CD4-positive, alpha-beta T cell treated with Interferon gamma for 1 hour (primary cell): Measurements from ENCODE around the gene ASS1.

Experiments used
- DNase-seq: peaks from one replicate; pipeline ENCODE4 v3.0.0-alpha.2; 2020

ASS1 gene

GRCh38 chr9:130477564-130477963 is 32.8 kb downstream of the ASS1 start:
- DNase-seq = no peak

- DNase-seq = no peak
These were observed 33.4 kb downstream of the ASS1 start for GRCh38 chr9:130478152-130478551.

- DNase-seq = no peak
These were observed 34.2 kb downstream of the ASS1 start for GRCh38 chr9:130478736-130479575.

- DNase-seq = no peak
These were observed 34.8 kb downstream of the ASS1 start for GRCh38 chr9:130479587-130479986.

- no peak for DNase-seq
These were observed 35.9 kb downstream of the ASS1 start for GRCh38 chr9:130480673-130481072.

GRCh38 chr9:130482463-130482862 is 37.7 kb downstream of the ASS1 start:
- no peak for DNase-seq

GRCh38 chr9:130483371-130483971 is 38.7 kb downstream of the ASS1 start:
- DNase-seq = no peak

- DNase-seq = no peak
These were observed 39.8 kb downstream of the ASS1 start for GRCh38 chr9:130484362-130485072.

GRCh38 chr9:130486103-130486502 is 41.3 kb downstream of the ASS1 start:
- no peak for DNase-seq

- no peak for DNase-seq
These were observed 42.7 kb downstream of the ASS1 start for GRCh38 chr9:130487500-130487899.

- DNase-seq = no peak
These were observed 44.0 kb downstream of the ASS1 start for GRCh38 chr9:130488621-130489330.

GRCh38 chr9:130490981-130491380 is 46.2 kb downstream of the ASS1 start:
- no peak for DNase-seq

GRCh38 chr9:130491830-130492482 is 47.2 kb downstream of the ASS1 start:
- DNase-seq = no peak

- no peak for DNase-seq
These were observed 48.3 kb downstream of the ASS1 start for GRCh38 chr9:130493021-130493420.

- no peak for DNase-seq
These were observed 48.7 kb downstream of the ASS1 start for GRCh38 chr9:130493476-130493875.

GRCh38 chr9:130495067-130495466 is 50.3 kb downstream of the ASS1 start:
- DNase-seq = no peak

GRCh38 chr9:130497139-130497538 is 52.4 kb downstream of the ASS1 start:
- no peak for DNase-seq

GRCh38 chr9:130498298-130498917 is 53.6 kb downstream of the ASS1 start:
- DNase-seq = no peak

- no peak for DNase-seq
These were observed 54.3 kb downstream of the ASS1 start for GRCh38 chr9:130498918-130499698.

GRCh38 chr9:130499804-130500263 is 55.1 kb downstream of the ASS1 start:
- DNase-seq = no peak
